ENCODE results near the gene CADM4.
"Not testable (repeated sequence)": the region's sequence is repeated elsewhere in the genome, so short reads cannot be mapped to it uniquely, and the experiment has no call there.

Gene CADM4

DNA sequence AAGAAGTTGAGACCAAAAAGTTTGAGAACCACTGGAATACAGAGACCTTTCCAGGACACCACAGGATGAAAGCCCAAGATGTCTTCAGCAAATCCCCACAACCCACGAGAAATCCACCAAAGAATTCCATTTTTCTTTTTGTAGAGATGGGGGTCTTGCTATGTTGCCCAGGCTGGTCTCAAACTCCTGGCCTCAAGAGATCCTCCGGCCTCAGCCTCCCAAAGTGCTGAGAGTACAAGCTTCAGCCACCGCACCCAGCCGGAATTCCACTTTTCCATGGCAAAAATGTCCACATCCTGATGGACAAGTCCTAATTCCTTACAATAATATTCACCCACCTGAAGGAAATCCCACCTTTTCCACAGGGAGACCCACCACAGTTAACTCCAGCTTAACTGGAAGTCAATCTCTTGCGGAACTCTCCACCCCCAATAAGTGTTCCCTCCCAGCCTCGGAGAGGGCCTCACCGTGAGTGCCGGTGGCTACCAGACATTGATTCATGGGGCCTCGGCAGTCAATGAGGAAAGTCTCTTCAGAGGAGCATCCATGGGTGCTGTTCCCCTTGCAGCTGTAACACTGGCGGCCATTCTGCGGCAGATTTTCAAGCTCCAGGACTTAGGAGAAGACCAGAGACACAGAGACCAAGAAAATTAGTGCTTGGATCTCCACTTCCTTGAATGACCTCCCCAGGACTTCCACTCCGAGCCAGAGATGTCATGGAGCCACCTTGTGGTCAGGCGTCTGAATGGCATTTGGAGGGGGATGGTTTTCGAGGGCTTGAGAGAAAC, 12.3 kb upstream of the CADM4 start:
- no peaks in the 10 kb centered on the region for H3K79me2 ChIP-seq (ENCODE audit: insufficient read depth, low read length)
- no peak overlapping the region for H3K4me2 ChIP-seq (ENCODE audit: insufficient read depth, low read length)
- H3K9ac ChIP-seq (ENCODE audit: low read depth, low read length): no peak overlapping the region
- no peak overlapping the region for H3K27ac ChIP-seq (ENCODE audit: low read length)
- no peaks in the 10 kb centered on the region for H3K4me1 ChIP-seq (ENCODE audit: insufficient read depth, low read length)
- peaks cover 47% of the 10 kb centered on the region for H3K36me3 ChIP-seq (ENCODE audit: insufficient read depth, low read length)
- no peaks in the 10 kb centered on the region; the same call in 1 of the 2 replicates for H4K20me1 ChIP-seq (ENCODE audit: insufficient read depth, low read length)
- no peaks in the 10 kb centered on the region for H3K27me3 ChIP-seq (ENCODE audit: insufficient read depth, low read length, poor library complexity)
- TF ChIP-seq, protein P1, sequence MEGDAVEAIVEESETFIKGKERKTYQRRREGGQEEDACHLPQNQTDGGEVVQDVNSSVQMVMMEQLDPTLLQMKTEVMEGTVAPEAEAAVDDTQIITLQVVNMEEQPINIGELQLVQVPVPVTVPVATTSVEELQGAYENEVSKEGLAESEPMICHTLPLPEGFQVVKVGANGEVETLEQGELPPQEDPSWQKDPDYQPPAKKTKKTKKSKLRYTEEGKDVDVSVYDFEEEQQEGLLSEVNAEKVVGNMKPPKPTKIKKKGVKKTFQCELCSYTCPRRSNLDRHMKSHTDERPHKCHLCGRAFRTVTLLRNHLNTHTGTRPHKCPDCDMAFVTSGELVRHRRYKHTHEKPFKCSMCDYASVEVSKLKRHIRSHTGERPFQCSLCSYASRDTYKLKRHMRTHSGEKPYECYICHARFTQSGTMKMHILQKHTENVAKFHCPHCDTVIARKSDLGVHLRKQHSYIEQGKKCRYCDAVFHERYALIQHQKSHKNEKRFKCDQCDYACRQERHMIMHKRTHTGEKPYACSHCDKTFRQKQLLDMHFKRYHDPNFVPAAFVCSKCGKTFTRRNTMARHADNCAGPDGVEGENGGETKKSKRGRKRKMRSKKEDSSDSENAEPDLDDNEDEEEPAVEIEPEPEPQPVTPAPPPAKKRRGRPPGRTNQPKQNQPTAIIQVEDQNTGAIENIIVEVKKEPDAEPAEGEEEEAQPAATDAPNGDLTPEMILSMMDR (IDR thresholded peaks at IDR 0.05; ENCODE audit: borderline replicate concordance, extremely low read depth, low read length, poor library complexity, severe bottlenecking): peak; percentile 81
- no peak for TF ChIP-seq EZH2 (IDR thresholded peaks at IDR 0.05; ENCODE audit: borderline replicate concordance, low read depth, low read length, severe bottlenecking)
- H2AFZ ChIP-seq (ENCODE audit: low read depth, low read length): no peak overlapping the region; the same call in 1 of the 2 replicates
- peak; percentile 66; the same call in 1 of the 3 replicates for ATAC-seq (ENCODE audit: insufficient read depth, low read depth)
- DNase-seq: peak; percentile 60
- H3K9me3 ChIP-seq (ENCODE audit: insufficient read depth, low read length, severe bottlenecking): no peaks in the 10 kb centered on the region
- H3K4me3 ChIP-seq (ENCODE audit: low read depth in 1 of 2, low read length in 2 of 2): no peak overlapping the region

- not testable (repeated sequence) for ATAC-seq (ENCODE audit: insufficient read depth, low read depth); H3K27me3 ChIP-seq (ENCODE audit: insufficient read depth, low read length, poor library complexity); H4K20me1 ChIP-seq (ENCODE audit: insufficient read depth, low read length)
These were observed 10.6 kb upstream of the CADM4 start for GRCh38 chr19:43650276-43650675.

GRCh38 chr19:43649514-43649913, 9.9 kb upstream of the CADM4 start:
- no peak for DNase-seq
- no peak for ATAC-seq (ENCODE audit: insufficient read depth, low read depth)
- no peak overlapping the region for H3K4me2 ChIP-seq (ENCODE audit: insufficient read depth, low read length)
- H4K20me1 ChIP-seq (ENCODE audit: insufficient read depth, low read length): no peaks in the 10 kb centered on the region
- no peaks in the 10 kb centered on the region for H3K79me2 ChIP-seq (ENCODE audit: insufficient read depth, low read length)
- H3K9ac ChIP-seq (ENCODE audit: low read depth, low read length): no peak overlapping the region
- H3K4me3 ChIP-seq (ENCODE audit: low read depth in 1 of 2, low read length in 2 of 2): no peak overlapping the region
- H3K27ac ChIP-seq (ENCODE audit: low read length): no peak overlapping the region
- H3K9me3 ChIP-seq (ENCODE audit: insufficient read depth, low read length, severe bottlenecking): no peaks in the 10 kb centered on the region
- TF ChIP-seq, protein P1 (IDR thresholded peaks at IDR 0.05; ENCODE audit: borderline replicate concordance, extremely low read depth, low read length, poor library complexity, severe bottlenecking): no peak
- TF ChIP-seq EZH2 (IDR thresholded peaks at IDR 0.05; ENCODE audit: borderline replicate concordance, low read depth, low read length, severe bottlenecking): no peak
- H3K4me1 ChIP-seq (ENCODE audit: insufficient read depth, low read length): no peaks in the 10 kb centered on the region
- peaks cover 30% of the 10 kb centered on the region for H3K36me3 ChIP-seq (ENCODE audit: insufficient read depth, low read length)
- no peak overlapping the region for H2AFZ ChIP-seq (ENCODE audit: low read depth, low read length)
- no peaks in the 10 kb centered on the region for H3K27me3 ChIP-seq (ENCODE audit: insufficient read depth, low read length, poor library complexity)

More at GRCh38 chr19:43650276-43650675, 10.6 kb upstream of the CADM4 start:
- H3K36me3 ChIP-seq (ENCODE audit: insufficient read depth, low read length): peaks cover 36% of the 10 kb centered on the region
- H3K9me3 ChIP-seq (ENCODE audit: insufficient read depth, low read length, severe bottlenecking); H3K4me3 ChIP-seq (ENCODE audit: low read depth in 1 of 2, low read length in 2 of 2); H2AFZ ChIP-seq (ENCODE audit: low read depth, low read length); H3K9ac ChIP-seq (ENCODE audit: low read depth, low read length); DNase-seq; H3K4me2 ChIP-seq (ENCODE audit: insufficient read depth, low read length); H3K4me1 ChIP-seq (ENCODE audit: insufficient read depth, low read length); H3K79me2 ChIP-seq (ENCODE audit: insufficient read depth, low read length); H3K27ac ChIP-seq (ENCODE audit: low read length): not testable (repeated sequence)

- Histone ChIP-seq H3K27me3 (ENCODE audit: insufficient read depth, low read length, poor library complexity) (no peaks in the 10 kb centered on the region), H2AFZ (ENCODE audit: low read depth, low read length) (no peak overlapping the region), H3K27ac (ENCODE audit: low read length) (no peak overlapping the region), H3K4me1 (ENCODE audit: insufficient read depth, low read length) (no peaks in the 10 kb centered on the region), H3K4me3 (ENCODE audit: low read depth in 1 of 2, low read length in 2 of 2) (no peak overlapping the region), H3K79me2 (ENCODE audit: insufficient read depth, low read length) (no peaks in the 10 kb centered on the region), H3K4me2 (ENCODE audit: insufficient read depth, low read length) (no peak overlapping the region), H4K20me1 (ENCODE audit: insufficient read depth, low read length) (no peaks in the 10 kb centered on the region), H3K9ac (ENCODE audit: low read depth, low read length) (no peak overlapping the region), H3K9me3 (ENCODE audit: insufficient read depth, low read length, severe bottlenecking) (no peaks in the 10 kb centered on the region), H3K36me3 (ENCODE audit: insufficient read depth, low read length) (peaks cover 27% of the 10 kb centered on the region)
- DNase-seq (no peak), ATAC-seq (ENCODE audit: insufficient read depth, low read depth) (no peak)
- no peak for TF ChIP-seq EZH2 (IDR thresholded peaks at IDR 0.05; ENCODE audit: borderline replicate concordance, low read depth, low read length, severe bottlenecking)
- TF ChIP-seq, protein P1 (IDR thresholded peaks at IDR 0.05; ENCODE audit: borderline replicate concordance, extremely low read depth, low read length, poor library complexity, severe bottlenecking): no peak
These were observed 9.0 kb upstream of the CADM4 start for GRCh38 chr19:43648633-43649032.
